OCI-LY7 (cell line): ENCODE measurements around the gene OR52B2.

Experiments
- EZH2phosphoT487 ChIP-seq: fragments of 200-600 bp; sonication (generic); IDR thresholded peaks from 2 replicates; pipeline ENCODE4 v1.6.1; 2018; ENCODE audit warnings: low read depth, borderline replicate concordance, mild to moderate bottlenecking, mixed run types, antibody characterized with exemption, low read length, moderate library complexity, mixed read lengths
- TF ChIP-seq, protein P1 (sequence below): fragments of 200-600 bp; sonication (generic); conservative IDR thresholded peaks from 2 replicates; pipeline ENCODE4 v1.5.1; 2014; ENCODE audit warnings: mild to moderate bottlenecking, antibody characterized with exemption, low read length, moderate library complexity, mixed read lengths

DNA sequence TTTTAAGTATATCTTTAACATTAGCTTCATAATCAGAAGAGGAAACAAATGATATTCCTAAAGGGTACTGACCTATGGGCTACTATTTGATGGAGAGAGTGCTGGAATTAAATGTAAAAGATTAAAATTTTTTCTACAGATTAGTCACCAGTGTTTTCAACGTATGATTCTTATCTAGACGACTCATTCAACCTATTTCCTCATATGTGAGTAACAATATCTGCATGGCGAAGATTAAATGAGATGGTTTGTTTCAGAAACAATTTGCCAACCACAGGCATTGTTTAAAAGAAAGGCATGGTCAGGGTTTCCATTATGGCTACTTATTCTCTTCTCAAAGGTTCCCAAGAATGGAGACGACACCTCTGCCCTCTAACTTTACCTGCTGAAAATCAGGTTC, 42.2 kb downstream of the OR52B2 start:
- TF ChIP-seq, protein P1, sequence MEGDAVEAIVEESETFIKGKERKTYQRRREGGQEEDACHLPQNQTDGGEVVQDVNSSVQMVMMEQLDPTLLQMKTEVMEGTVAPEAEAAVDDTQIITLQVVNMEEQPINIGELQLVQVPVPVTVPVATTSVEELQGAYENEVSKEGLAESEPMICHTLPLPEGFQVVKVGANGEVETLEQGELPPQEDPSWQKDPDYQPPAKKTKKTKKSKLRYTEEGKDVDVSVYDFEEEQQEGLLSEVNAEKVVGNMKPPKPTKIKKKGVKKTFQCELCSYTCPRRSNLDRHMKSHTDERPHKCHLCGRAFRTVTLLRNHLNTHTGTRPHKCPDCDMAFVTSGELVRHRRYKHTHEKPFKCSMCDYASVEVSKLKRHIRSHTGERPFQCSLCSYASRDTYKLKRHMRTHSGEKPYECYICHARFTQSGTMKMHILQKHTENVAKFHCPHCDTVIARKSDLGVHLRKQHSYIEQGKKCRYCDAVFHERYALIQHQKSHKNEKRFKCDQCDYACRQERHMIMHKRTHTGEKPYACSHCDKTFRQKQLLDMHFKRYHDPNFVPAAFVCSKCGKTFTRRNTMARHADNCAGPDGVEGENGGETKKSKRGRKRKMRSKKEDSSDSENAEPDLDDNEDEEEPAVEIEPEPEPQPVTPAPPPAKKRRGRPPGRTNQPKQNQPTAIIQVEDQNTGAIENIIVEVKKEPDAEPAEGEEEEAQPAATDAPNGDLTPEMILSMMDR: no peak
- TF ChIP-seq EZH2phosphoT487: no peak
